HL-60 (cell line): Measurements from ENCODE around the gene PSMG3.

Experiments
- DNase-seq, 2 experiments: peaks; one replicate each; pipeline ENCODE4 v3.0.0-alpha.2; 2010 to 2020; ENCODE audit warnings: low read depth in 1 of 2, low spot score in 1 of 2
- H3K27ac ChIP-seq: fragments of 250-450 bp; sonication (Bioruptor Pico); replicated peaks from 2 replicates; pipeline ENCODE4 v1.5.1; 2020; ENCODE audit warnings: mild to moderate bottlenecking, moderate library complexity
- H3K27me3 ChIP-seq: fragments of 250-450 bp; sonication (Bioruptor Pico); 2 replicates; pipeline ENCODE4 v1.5.1; 2021; ENCODE audit warnings: mild to moderate bottlenecking, moderate library complexity; ENCODE audit not compliant: insufficient read depth, poor library complexity, severe bottlenecking
- H3K4me3 ChIP-seq: replicated peaks from 2 replicates; pipeline ENCODE4 v1.5.1; 2011; ENCODE audit warnings: mild to moderate bottlenecking, control low read depth, low read length; ENCODE audit not compliant: insufficient read depth
- CTCF ChIP-seq: IDR thresholded peaks from one replicate; pipeline ENCODE4 v1.5.1; 2011; ENCODE audit warnings: low read length, control low read depth, inconsistent platforms; ENCODE audit not compliant: insufficient read depth
- GABPA ChIP-seq: IDR thresholded peaks from 2 replicates; pipeline ENCODE4 v1.6.1; 2012; ENCODE audit warnings: low read depth
- POLR2AphosphoS5 ChIP-seq: IDR thresholded peaks from 2 replicates; pipeline ENCODE4 v1.6.1; 2012; ENCODE audit warnings: low read depth
- SPI1 ChIP-seq: IDR thresholded peaks from 2 replicates; pipeline ENCODE4 v1.6.1; 2012; ENCODE audit warnings: low read depth, mild to moderate bottlenecking, borderline replicate concordance
- TF ChIP-seq, protein P1 (sequence below): IDR thresholded peaks from 2 replicates; pipeline ENCODE4 v1.6.1; 2012; ENCODE audit warnings: low read depth; ENCODE audit not compliant: insufficient replicate concordance

Gene PSMG3

DNA sequence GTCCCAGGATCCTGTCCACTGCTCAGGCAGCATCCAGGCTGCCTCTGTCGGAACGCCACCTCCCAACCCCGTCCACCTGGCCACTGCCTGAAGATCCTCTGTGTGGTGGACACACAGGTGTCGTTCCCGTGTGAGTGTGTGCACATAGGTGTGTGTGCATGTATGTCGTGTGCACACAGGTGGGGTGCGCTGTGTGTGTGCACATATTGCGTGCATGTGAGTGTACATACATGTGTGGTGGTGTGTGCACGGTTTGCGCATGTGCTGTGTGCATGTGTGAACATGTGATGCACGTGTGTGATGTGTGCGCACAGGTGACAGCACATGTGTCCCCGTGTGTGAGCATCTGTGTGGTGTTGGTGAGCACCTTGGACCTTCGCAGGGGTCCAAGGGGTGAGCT lies 20.9 kb downstream of the PSMG3 start:
- DNase-seq = no peak
- TF ChIP-seq GABPA (no peak), CTCF (no peak)

DNA sequence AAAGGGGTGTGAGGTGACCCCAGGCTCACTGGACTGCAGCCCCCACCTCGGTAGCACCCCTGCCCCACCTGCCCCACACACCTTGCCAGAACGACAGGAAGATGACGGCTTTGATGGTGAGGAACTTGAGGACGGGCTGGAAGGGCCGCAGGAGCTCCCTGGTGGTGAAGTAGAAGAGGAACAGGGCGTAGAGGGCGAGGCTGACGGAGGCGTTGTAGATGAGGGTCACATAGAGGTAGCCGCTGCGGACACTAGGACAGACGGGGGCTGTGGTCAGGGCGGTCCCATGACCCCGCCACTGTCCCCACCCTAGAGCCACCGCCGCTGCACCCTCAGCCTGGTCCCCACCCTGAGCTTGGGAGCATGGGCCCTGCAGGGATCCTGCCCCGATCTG lies 21.4 kb downstream of the PSMG3 start:
- no peak overlapping the region for H3K27ac ChIP-seq
- TF ChIP-seq SPI1 (peak; percentile 55; the same call in 1 of the 2 replicates), CTCF (peak; percentile 20), POLR2AphosphoS5 (no peak)
- TF ChIP-seq, protein P1, sequence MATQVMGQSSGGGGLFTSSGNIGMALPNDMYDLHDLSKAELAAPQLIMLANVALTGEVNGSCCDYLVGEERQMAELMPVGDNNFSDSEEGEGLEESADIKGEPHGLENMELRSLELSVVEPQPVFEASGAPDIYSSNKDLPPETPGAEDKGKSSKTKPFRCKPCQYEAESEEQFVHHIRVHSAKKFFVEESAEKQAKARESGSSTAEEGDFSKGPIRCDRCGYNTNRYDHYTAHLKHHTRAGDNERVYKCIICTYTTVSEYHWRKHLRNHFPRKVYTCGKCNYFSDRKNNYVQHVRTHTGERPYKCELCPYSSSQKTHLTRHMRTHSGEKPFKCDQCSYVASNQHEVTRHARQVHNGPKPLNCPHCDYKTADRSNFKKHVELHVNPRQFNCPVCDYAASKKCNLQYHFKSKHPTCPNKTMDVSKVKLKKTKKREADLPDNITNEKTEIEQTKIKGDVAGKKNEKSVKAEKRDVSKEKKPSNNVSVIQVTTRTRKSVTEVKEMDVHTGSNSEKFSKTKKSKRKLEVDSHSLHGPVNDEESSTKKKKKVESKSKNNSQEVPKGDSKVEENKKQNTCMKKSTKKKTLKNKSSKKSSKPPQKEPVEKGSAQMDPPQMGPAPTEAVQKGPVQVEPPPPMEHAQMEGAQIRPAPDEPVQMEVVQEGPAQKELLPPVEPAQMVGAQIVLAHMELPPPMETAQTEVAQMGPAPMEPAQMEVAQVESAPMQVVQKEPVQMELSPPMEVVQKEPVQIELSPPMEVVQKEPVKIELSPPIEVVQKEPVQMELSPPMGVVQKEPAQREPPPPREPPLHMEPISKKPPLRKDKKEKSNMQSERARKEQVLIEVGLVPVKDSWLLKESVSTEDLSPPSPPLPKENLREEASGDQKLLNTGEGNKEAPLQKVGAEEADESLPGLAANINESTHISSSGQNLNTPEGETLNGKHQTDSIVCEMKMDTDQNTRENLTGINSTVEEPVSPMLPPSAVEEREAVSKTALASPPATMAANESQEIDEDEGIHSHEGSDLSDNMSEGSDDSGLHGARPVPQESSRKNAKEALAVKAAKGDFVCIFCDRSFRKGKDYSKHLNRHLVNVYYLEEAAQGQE = no peak
- DNase-seq = peak in 1 of 2 experiments; percentile 66
- no peak overlapping the region for H3K4me3 ChIP-seq
- no peaks in the 10 kb centered on the region for H3K27me3 ChIP-seq

More for the DNA sequence above, 20.9 kb downstream of the PSMG3 start:
- Histone ChIP-seq H3K27ac (no peak overlapping the region), H3K4me3 (no peak overlapping the region), H3K27me3 (no peaks in the 10 kb centered on the region)

DNA sequence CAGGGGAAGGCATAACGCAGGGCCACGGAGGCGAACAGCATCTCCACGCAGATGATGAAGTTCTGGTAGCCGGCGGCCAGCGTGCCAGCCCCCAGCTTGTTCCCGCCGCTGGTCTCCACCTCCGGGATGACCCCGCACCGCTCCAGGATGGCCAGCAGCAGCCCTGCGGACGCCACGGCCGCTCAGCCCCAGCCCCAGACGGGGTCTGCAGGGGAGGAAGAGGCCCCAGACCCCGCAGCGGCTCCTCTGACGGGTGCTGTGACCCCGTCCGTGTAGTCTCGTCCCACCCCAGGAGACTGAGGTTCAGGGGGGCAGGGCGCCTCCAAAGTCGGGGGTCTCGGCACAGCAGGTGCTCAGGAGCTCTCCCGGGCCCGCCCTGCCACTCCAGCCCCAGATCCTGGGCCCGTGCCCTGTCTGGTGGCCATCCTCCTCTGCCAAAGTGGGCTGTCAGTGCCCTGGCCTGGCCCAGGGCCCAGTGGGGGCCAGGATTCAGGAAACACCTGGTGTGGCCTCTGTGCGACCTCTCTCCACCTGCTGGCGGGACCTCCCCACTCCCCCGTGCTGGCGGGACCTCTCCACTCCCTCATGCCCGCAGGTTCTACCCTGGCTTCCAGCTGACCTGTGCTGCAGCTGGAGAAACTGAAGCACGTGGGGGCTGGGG lies 21.9 kb downstream of the PSMG3 start:
- H3K27ac ChIP-seq = no peak overlapping the region
- no peak overlapping the region for H3K4me3 ChIP-seq
- no peak for DNase-seq
- TF ChIP-seq SPI1 (no peak), CTCF (no peak), POLR2AphosphoS5 (no peak), GABPA (no peak)
- TF ChIP-seq, protein P1 = no peak
- no peaks in the 10 kb centered on the region for H3K27me3 ChIP-seq
